Astrocyte (in vitro differentiated cells and primary cell): ENCODE data around the gene PCDHA1. TPM values are rescaled to one million over a fixed set of nuclear protein-coding genes. Genes with fewer than 3 reads are reported as not detected.

Experiments
- DNase-seq: peaks from one replicate; pipeline ENCODE4 v3.0.0-alpha.2; 2010; ENCODE audit warnings: low read depth
- FAIRE-seq: peaks from 2 replicates; lab custom pipeline; 2011; peaks lifted over from hg19 to GRCh38; lab: Jason Lieb, UNC
- H2AFZ ChIP-seq: 2 replicates; pipeline ENCODE4 v1.6.0; 2012; ENCODE audit warnings: low read depth, low read length, inconsistent platforms
- H3K27ac ChIP-seq: 2 replicates; pipeline ENCODE4 v1.5.1; 2011; ENCODE audit warnings: low read depth, low read length, inconsistent platforms
- H3K27me3 ChIP-seq: 2 replicates; pipeline ENCODE4 v1.6.0; 2011; ENCODE audit warnings: low read length, inconsistent platforms; ENCODE audit not compliant: insufficient read depth
- H3K36me3 ChIP-seq: 2 replicates; pipeline ENCODE4 v1.5.1; 2011; ENCODE audit warnings: low read length, inconsistent platforms; ENCODE audit not compliant: insufficient read depth
- H3K4me1 ChIP-seq: 2 replicates; pipeline ENCODE4 v1.5.1; 2011; ENCODE audit warnings: low read length, inconsistent platforms; ENCODE audit not compliant: insufficient read depth
- H3K4me2 ChIP-seq: 2 replicates; pipeline ENCODE4 v1.6.0; 2012; ENCODE audit warnings: low read length, inconsistent platforms
- H3K4me3 ChIP-seq: 2 replicates; pipeline ENCODE4 v1.5.1; 2011; ENCODE audit warnings: low read depth, mild to moderate bottlenecking, low read length, inconsistent platforms; ENCODE audit not compliant: insufficient read depth
- H3K79me2 ChIP-seq: 2 replicates; pipeline ENCODE4 v1.6.0; 2012; ENCODE audit warnings: mild to moderate bottlenecking, low read length, inconsistent platforms; ENCODE audit not compliant: insufficient read depth
- H3K9ac ChIP-seq: 2 replicates; pipeline ENCODE4 v1.6.0; 2012; ENCODE audit warnings: mild to moderate bottlenecking, low read length, inconsistent platforms
- H3K9me3 ChIP-seq: 2 replicates; pipeline ENCODE4 v1.5.1; 2012; ENCODE audit warnings: low read depth, mild to moderate bottlenecking, low read length, inconsistent platforms; ENCODE audit not compliant: insufficient read depth
- H4K20me1 ChIP-seq: 2 replicates; pipeline ENCODE4 v1.6.0; 2012; ENCODE audit warnings: low read length, inconsistent platforms; ENCODE audit not compliant: insufficient read depth
- H3K27ac Mint-ChIP-seq: one replicate; pipeline ENCODE4 v1.8.0; 2021; ENCODE audit warnings: mild to moderate bottlenecking, mixed read lengths; ENCODE audit not compliant: unreplicated experiment
- H3K27me3 Mint-ChIP-seq: one replicate; pipeline ENCODE4 v1.8.0; 2021; ENCODE audit warnings: low read depth, mixed read lengths; ENCODE audit not compliant: unreplicated experiment
- H3K36me3 Mint-ChIP-seq: one replicate; pipeline ENCODE4 v1.8.0; 2021; ENCODE audit warnings: low read depth, mixed read lengths; ENCODE audit not compliant: unreplicated experiment
- H3K4me1 Mint-ChIP-seq: one replicate; pipeline ENCODE4 v1.8.0; 2021; ENCODE audit warnings: low read depth, mixed read lengths; ENCODE audit not compliant: unreplicated experiment
- H3K4me3 Mint-ChIP-seq: one replicate; pipeline ENCODE4 v1.8.0; 2021; ENCODE audit warnings: mild to moderate bottlenecking, moderate library complexity, mixed read lengths; ENCODE audit not compliant: unreplicated experiment
- H3K9me3 Mint-ChIP-seq: one replicate; pipeline ENCODE4 v1.8.0; 2021; ENCODE audit warnings: mild to moderate bottlenecking, mixed read lengths; ENCODE audit not compliant: unreplicated experiment
- EZH2 ChIP-seq: IDR thresholded peaks from 2 replicates; pipeline ENCODE4 v1.6.1; 2012; ENCODE audit warnings: mild to moderate bottlenecking, low read length, inconsistent platforms; ENCODE audit not compliant: insufficient read depth
- total RNA-seq: library from RNA; stranded (reverse); gene quantifications from 2 replicates; pipeline ENCODE4 v1.2.1, GENCODE V29; 2021
- TF ChIP-seq, protein P1 (sequence below): IDR thresholded peaks from 2 replicates; pipeline ENCODE4 v1.5.1; 2011; ENCODE audit warnings: low read depth, mild to moderate bottlenecking, inconsistent platforms, low read length, moderate library complexity; ENCODE audit not compliant: insufficient read depth

PCDHA1 gene
- total RNA-seq, 1 donor from 2014 or later, result not detected

DNA sequence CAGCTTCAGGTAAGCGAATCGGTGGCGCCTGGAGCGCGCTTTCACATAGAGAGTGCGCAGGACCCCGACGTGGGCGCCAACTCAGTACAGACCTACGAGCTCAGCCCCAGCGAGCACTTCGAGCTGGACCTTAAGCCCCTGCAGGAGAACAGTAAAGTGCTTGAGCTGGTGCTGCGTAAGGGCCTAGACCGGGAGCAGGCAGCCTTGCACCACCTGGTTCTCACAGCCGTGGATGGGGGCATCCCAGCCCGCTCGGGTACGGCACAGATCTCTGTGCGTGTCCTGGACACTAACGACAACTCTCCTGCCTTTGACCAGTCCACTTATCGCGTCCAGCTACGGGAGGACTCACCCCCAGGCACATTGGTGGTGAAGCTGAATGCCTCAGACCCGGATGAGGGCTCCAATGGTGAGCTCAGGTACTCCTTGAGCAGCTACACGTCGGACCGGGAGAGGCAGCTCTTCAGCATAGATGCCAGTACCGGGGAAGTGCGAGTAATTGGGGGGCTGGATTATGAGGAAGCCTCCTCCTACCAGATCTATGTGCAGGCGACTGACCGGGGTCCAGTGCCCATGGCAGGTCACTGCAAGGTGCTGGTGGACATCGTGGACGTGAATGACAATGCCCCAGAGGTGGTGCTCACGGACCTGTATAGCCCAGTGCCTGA lies 181.4 kb downstream of the PCDHA1 start:
- Histone ChIP-seq H3K27me3 (peaks cover 5% of the 10 kb centered on the region), H3K4me1 (no peaks in the 10 kb centered on the region), H3K4me3 (no peak overlapping the region), H3K79me2 (no peaks in the 10 kb centered on the region), H3K9ac (no peak overlapping the region), H3K9me3 (peaks cover 3% of the 10 kb centered on the region), H3K27ac (no peak overlapping the region), H3K36me3 (no peaks in the 10 kb centered on the region), H3K4me2 (peak overlapping the region; percentile 85), H2AFZ (peak overlapping the region; percentile 90), H4K20me1 (no peaks in the 10 kb centered on the region)
- DNase-seq (no peak), FAIRE-seq (no peak)
- no peak overlapping the region for H3K27ac Mint-ChIP-seq
- TF ChIP-seq EZH2, result no peak
- TF ChIP-seq, protein P1, sequence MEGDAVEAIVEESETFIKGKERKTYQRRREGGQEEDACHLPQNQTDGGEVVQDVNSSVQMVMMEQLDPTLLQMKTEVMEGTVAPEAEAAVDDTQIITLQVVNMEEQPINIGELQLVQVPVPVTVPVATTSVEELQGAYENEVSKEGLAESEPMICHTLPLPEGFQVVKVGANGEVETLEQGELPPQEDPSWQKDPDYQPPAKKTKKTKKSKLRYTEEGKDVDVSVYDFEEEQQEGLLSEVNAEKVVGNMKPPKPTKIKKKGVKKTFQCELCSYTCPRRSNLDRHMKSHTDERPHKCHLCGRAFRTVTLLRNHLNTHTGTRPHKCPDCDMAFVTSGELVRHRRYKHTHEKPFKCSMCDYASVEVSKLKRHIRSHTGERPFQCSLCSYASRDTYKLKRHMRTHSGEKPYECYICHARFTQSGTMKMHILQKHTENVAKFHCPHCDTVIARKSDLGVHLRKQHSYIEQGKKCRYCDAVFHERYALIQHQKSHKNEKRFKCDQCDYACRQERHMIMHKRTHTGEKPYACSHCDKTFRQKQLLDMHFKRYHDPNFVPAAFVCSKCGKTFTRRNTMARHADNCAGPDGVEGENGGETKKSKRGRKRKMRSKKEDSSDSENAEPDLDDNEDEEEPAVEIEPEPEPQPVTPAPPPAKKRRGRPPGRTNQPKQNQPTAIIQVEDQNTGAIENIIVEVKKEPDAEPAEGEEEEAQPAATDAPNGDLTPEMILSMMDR, result no peak
- no peaks in the 10 kb centered on the region for H3K27me3 Mint-ChIP-seq
- peaks cover 15% of the 10 kb centered on the region for H3K4me1 Mint-ChIP-seq
- H3K9me3 Mint-ChIP-seq, result no peaks in the 10 kb centered on the region
- H3K4me3 Mint-ChIP-seq, result peak overlapping the region; percentile 82
- H3K36me3 Mint-ChIP-seq, result peaks cover 4% of the 10 kb centered on the region

DNA sequence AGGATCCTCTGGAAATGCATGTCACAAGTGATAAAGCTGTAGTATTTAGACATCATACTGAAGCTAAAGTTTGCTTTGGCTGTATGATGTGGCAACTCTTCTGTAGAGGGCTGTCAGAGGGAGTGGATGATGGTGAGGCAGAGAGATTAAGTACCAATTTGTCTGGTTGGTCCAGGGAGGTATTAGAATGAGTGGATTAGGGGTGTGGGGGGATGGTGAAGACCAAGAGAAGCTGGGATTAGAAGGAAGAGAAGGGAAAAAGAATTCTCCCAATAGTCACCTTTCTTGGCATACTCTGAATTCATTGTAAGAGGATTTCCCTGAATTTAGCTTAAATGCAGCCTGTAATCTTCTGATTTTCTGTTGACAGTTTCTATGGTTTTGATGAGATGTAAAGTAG lies 183.9 kb downstream of the PCDHA1 start:
- Histone ChIP-seq H4K20me1 (no peaks in the 10 kb centered on the region), H2AFZ (no peak overlapping the region), H3K9ac (no peak overlapping the region), H3K36me3 (no peaks in the 10 kb centered on the region), H3K27me3 (peaks cover 5% of the 10 kb centered on the region), H3K4me3 (no peak overlapping the region), H3K9me3 (peaks cover 3% of the 10 kb centered on the region), H3K4me1 (no peaks in the 10 kb centered on the region), H3K79me2 (no peaks in the 10 kb centered on the region), H3K27ac (no peak overlapping the region), H3K4me2 (no peak overlapping the region)
- H3K9me3 Mint-ChIP-seq, result no peaks in the 10 kb centered on the region
- no peak overlapping the region for H3K27ac Mint-ChIP-seq
- no peak for DNase-seq
- H3K4me3 Mint-ChIP-seq, result no peak overlapping the region
- FAIRE-seq, result no peak
- H3K36me3 Mint-ChIP-seq, result peaks cover 4% of the 10 kb centered on the region
- peaks cover 9% of the 10 kb centered on the region for H3K4me1 Mint-ChIP-seq
- no peak for TF ChIP-seq EZH2
- TF ChIP-seq, protein P1, result no peak
- H3K27me3 Mint-ChIP-seq, result no peaks in the 10 kb centered on the region

DNA sequence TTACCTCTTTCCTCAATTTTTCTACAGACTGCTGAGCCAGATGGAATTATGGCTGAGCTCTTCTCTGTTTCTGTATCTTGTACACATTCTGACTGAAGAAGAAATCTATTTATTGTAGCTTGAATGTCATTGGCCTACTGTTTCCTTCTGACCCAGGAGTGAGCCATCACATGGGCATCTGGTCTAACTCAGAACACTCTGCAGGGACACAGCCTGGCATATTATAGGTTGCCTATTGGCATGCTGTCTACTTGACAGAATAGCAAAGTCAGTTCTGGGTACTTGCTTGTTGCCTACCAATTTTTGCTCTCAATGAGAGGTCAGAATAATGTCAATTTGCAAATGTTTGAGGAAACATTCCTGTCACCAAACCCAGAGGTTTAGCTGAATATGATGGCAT lies 187.6 kb downstream of the PCDHA1 start:
- H3K36me3 Mint-ChIP-seq, result no peaks in the 10 kb centered on the region
- H3K27me3 ChIP-seq, result no peaks in the 10 kb centered on the region
- FAIRE-seq (no peak), DNase-seq (no peak)
- H3K4me1 ChIP-seq, result no peaks in the 10 kb centered on the region
- H3K27me3 Mint-ChIP-seq, result no peaks in the 10 kb centered on the region
- peaks cover 9% of the 10 kb centered on the region for H3K4me1 Mint-ChIP-seq
- H3K4me3 ChIP-seq, result no peak overlapping the region
- H2AFZ ChIP-seq, result no peak overlapping the region
- H3K9ac ChIP-seq, result no peak overlapping the region
- H3K4me2 ChIP-seq, result no peak overlapping the region
- no peaks in the 10 kb centered on the region for H4K20me1 ChIP-seq
- TF ChIP-seq EZH2, result no peak
- TF ChIP-seq, protein P1, result no peak
- H3K9me3 Mint-ChIP-seq, result no peaks in the 10 kb centered on the region
- no peak overlapping the region for H3K4me3 Mint-ChIP-seq
- H3K79me2 ChIP-seq, result no peaks in the 10 kb centered on the region
- H3K27ac ChIP-seq, result no peak overlapping the region
- no peaks in the 10 kb centered on the region for H3K9me3 ChIP-seq
- no peaks in the 10 kb centered on the region for H3K36me3 ChIP-seq
- H3K27ac Mint-ChIP-seq, result no peak overlapping the region
